Measurements from ENCODE around the gene USP22.

The USP22 gene

DNA sequence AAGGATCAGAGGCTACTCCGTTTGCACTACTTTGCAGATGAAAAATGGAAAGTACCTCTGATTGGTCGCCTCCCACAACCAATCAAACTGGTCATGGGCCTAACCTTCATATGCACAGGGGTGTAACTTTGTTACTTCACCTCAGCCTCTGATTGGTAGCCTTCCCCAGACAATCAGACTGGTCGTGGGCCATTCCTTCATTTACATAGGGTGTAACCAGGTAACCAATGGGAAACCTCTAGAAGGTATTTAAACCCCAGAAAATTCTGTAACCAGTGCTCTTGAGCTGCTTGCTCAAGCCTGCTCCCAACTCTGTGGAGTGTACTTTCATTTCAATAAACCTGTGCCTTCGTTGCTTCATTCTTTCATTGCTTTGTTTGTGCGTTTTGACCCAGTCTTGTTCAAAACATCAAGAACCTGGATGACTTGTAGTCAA is 39.2 kb upstream of the USP22 start:
- Histone ChIP-seq H3K4me3 (ENCODE audit: insufficient read length, low read depth) (no peak overlapping the region), H3K27me3 (ENCODE audit: insufficient read depth, insufficient read length) (no peaks in the 10 kb centered on the region), H3K9ac (ENCODE audit: insufficient read length, low read depth) (no peak overlapping the region), H3K36me3 (ENCODE audit: insufficient read depth, insufficient read length, low read length) (no peaks in the 10 kb centered on the region), H3K9me3 (ENCODE audit: insufficient read depth, low read length) (peaks cover 10% of the 10 kb centered on the region), H3K4me1 (ENCODE audit: insufficient read depth, insufficient read length) (no peaks in the 10 kb centered on the region)
- DNase-seq (ENCODE audit: low read depth, low spot score): no peak
- TF ChIP-seq YY1 (IDR thresholded peaks at IDR 0.05; ENCODE audit: insufficient read depth, insufficient read length) (no peak), ZNF274 (IDR thresholded peaks at IDR 0.05; ENCODE audit: low read depth, low read length) (no peak), SUZ12 (IDR thresholded peaks at IDR 0.05; ENCODE audit: extremely low read depth, insufficient read depth, insufficient read length) (no peak)

DNA sequence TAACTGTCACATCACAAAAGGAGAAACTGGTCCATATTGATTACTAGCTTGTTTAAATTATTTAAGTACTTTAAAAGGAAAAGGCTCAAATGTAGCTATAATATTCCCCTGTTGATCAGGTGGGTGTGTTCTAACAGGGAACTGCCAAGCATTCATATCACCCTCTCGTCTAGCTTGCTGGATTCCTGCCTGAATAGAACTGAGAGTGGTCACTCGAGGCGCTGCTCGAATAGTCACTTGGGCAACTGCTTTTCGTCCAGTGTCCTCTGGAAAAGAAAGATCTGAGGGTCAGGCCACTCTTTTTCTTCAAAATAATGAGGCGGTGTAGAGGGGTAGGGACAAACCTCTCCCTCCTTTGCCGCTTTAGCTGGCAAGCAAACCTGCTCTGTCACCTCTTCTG is 36.4 kb upstream of the USP22 start:
- Histone ChIP-seq H3K4me3 (ENCODE audit: insufficient read length, low read depth) (no peak overlapping the region), H3K36me3 (ENCODE audit: insufficient read depth, insufficient read length, low read length) (no peaks in the 10 kb centered on the region), H3K9ac (ENCODE audit: insufficient read length, low read depth) (no peak overlapping the region), H3K9me3 (ENCODE audit: insufficient read depth, low read length) (peaks cover 7% of the 10 kb centered on the region), H3K4me1 (ENCODE audit: insufficient read depth, insufficient read length) (no peaks in the 10 kb centered on the region), H3K27me3 (ENCODE audit: insufficient read depth, insufficient read length) (no peaks in the 10 kb centered on the region)
- no peak for DNase-seq (ENCODE audit: low read depth, low spot score)
- no peak for TF ChIP-seq ZNF274 (IDR thresholded peaks at IDR 0.05; ENCODE audit: low read depth, low read length)
- TF ChIP-seq SUZ12 (IDR thresholded peaks at IDR 0.05; ENCODE audit: extremely low read depth, insufficient read depth, insufficient read length): no peak
- no peak for TF ChIP-seq YY1 (IDR thresholded peaks at IDR 0.05; ENCODE audit: insufficient read depth, insufficient read length)

DNA sequence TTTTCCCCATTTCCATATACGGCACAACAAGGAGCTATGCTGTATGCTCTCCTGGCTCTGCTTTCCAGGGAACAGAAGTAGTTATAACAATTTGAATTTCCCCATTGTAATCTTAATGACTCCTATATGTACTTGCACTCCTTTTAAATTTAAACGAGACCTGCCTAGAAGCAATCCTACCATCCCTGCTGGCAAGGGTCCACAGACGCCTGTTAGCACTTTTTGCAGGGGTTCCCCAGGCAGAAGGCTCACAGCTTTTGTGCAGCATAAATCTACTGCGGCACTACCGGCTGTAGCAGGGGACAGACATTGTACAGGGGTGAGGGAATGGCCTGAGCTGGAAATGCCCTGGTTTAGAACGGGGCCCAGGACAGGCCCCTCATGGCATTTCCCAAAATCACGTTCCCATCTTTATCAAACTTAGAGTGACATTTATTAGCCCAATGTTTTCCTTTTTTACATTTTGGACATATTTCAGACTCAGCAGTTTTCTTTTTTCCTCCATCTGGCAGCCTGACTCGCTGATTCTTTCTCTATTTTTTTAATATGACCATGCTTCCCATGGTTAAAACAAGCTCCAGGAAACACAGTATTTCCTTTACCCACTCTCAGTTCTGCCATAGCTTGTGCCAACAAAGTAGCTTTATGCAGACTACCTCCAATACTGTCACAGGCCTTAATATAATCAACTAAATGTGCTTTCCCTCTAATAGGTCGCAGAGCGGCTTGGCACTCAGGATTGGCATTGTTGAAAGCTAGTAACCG is 35.4 kb upstream of the USP22 start:
- peaks cover 7% of the 10 kb centered on the region for H3K9me3 ChIP-seq (ENCODE audit: insufficient read depth, low read length)
- no peaks in the 10 kb centered on the region for H3K27me3 ChIP-seq (ENCODE audit: insufficient read depth, insufficient read length)
- no peak overlapping the region for H3K9ac ChIP-seq (ENCODE audit: insufficient read length, low read depth)

DNA sequence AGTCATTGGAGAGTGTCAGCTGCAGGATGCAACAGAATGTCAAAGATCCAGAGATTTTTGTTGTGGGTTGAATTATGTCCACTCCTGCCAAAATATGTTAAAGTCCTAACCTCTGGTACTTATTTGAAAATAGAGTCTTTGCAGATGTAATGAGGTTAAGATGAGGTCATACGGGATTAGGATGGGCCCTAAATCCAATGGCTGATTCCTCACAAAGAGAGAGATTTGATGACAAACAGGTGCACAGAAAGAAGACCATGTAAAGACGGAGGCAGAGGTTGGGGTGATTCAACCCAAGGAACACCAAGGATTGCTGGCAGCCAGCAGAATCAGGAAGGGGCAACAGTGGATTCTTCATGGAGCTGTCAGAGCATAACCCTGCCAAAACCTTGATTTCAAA is 34.5 kb upstream of the USP22 start:
- DNase-seq (ENCODE audit: low read depth, low spot score): no peak
- Histone ChIP-seq H3K27me3 (ENCODE audit: insufficient read depth, insufficient read length) (no peaks in the 10 kb centered on the region), H3K9me3 (ENCODE audit: insufficient read depth, low read length) (peaks cover 7% of the 10 kb centered on the region)

More for the DNA sequence above, 35.4 kb upstream of the USP22 start:
- TF ChIP-seq ZNF274 (IDR thresholded peaks at IDR 0.05; ENCODE audit: low read depth, low read length): no peak
- no peak for TF ChIP-seq SUZ12 (IDR thresholded peaks at IDR 0.05; ENCODE audit: extremely low read depth, insufficient read depth, insufficient read length)
- no peak for TF ChIP-seq YY1 (IDR thresholded peaks at IDR 0.05; ENCODE audit: insufficient read depth, insufficient read length)
- Histone ChIP-seq H3K36me3 (ENCODE audit: insufficient read depth, insufficient read length, low read length) (no peaks in the 10 kb centered on the region), H3K4me3 (ENCODE audit: insufficient read length, low read depth) (no peak overlapping the region), H3K4me1 (ENCODE audit: insufficient read depth, insufficient read length) (no peaks in the 10 kb centered on the region)
- no peak for DNase-seq (ENCODE audit: low read depth, low spot score)

DNA sequence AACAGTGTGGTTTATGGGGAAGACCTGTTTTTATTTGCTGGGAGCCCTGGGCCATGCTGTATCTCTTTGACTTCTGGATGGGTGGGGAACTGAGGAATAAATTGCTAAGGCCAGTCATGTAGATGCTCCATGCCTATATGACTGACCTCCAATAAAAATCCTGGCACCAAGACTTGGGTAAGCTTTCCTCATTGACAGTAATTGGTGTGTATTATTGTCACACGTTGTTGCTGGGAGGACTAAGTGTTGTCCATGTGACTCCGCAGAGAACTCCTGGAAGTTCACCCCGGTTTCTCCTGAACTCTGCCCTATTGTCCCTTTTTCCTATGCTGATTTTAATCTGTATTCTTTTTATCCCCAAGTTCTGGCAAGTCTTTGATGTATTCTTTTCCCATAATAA is 33.4 kb upstream of the USP22 start:
- no peaks in the 10 kb centered on the region for H3K4me1 ChIP-seq (ENCODE audit: insufficient read depth, insufficient read length)
- no peak overlapping the region for H3K9ac ChIP-seq (ENCODE audit: insufficient read length, low read depth)
- H3K36me3 ChIP-seq (ENCODE audit: insufficient read depth, insufficient read length, low read length): no peaks in the 10 kb centered on the region
- H3K27me3 ChIP-seq (ENCODE audit: insufficient read depth, insufficient read length): no peaks in the 10 kb centered on the region
- TF ChIP-seq SUZ12 (IDR thresholded peaks at IDR 0.05; ENCODE audit: extremely low read depth, insufficient read depth, insufficient read length) (no peak), YY1 (IDR thresholded peaks at IDR 0.05; ENCODE audit: insufficient read depth, insufficient read length) (no peak), ZNF274 (IDR thresholded peaks at IDR 0.05; ENCODE audit: low read depth, low read length) (no peak)
- H3K4me3 ChIP-seq (ENCODE audit: insufficient read length, low read depth): no peak overlapping the region
- DNase-seq (ENCODE audit: low read depth, low spot score): no peak
- no peaks in the 10 kb centered on the region for H3K9me3 ChIP-seq (ENCODE audit: insufficient read depth, low read length)

More for the DNA sequence above, 34.5 kb upstream of the USP22 start:
- H3K4me1 ChIP-seq (ENCODE audit: insufficient read depth, insufficient read length): no peaks in the 10 kb centered on the region
- H3K4me3 ChIP-seq (ENCODE audit: insufficient read length, low read depth): no peak overlapping the region
- no peak for TF ChIP-seq ZNF274 (IDR thresholded peaks at IDR 0.05; ENCODE audit: low read depth, low read length)
- TF ChIP-seq YY1 (IDR thresholded peaks at IDR 0.05; ENCODE audit: insufficient read depth, insufficient read length): no peak
- TF ChIP-seq SUZ12 (IDR thresholded peaks at IDR 0.05; ENCODE audit: extremely low read depth, insufficient read depth, insufficient read length): no peak
- no peak overlapping the region for H3K9ac ChIP-seq (ENCODE audit: insufficient read length, low read depth)
- H3K36me3 ChIP-seq (ENCODE audit: insufficient read depth, insufficient read length, low read length): no peaks in the 10 kb centered on the region

DNA sequence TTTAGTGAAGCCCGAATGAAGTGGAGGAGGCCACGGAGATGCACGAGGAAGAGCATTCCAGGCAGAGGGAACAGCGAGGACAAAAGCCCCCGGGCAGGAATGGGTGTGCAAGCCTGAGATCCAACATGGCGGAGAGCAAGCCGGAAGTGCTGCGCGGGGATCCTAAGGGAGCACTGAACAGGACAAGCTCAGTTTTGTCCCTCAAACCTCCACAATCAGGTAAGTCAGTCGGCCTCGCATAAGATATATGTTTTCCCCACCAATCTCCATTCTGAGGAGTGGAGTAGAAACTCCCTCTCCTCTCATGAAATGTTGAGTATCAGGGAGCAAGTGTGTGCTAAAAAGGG is 32.9 kb upstream of the USP22 start:
- Histone ChIP-seq H3K27me3 (ENCODE audit: insufficient read depth, insufficient read length) (no peaks in the 10 kb centered on the region), H3K4me3 (ENCODE audit: insufficient read length, low read depth) (no peak overlapping the region), H3K9me3 (ENCODE audit: insufficient read depth, low read length) (no peaks in the 10 kb centered on the region), H3K36me3 (ENCODE audit: insufficient read depth, insufficient read length, low read length) (no peaks in the 10 kb centered on the region), H3K9ac (ENCODE audit: insufficient read length, low read depth) (no peak overlapping the region), H3K4me1 (ENCODE audit: insufficient read depth, insufficient read length) (no peaks in the 10 kb centered on the region)
- no peak for DNase-seq (ENCODE audit: low read depth, low spot score)
- TF ChIP-seq ZNF274 (IDR thresholded peaks at IDR 0.05; ENCODE audit: low read depth, low read length) (no peak), YY1 (IDR thresholded peaks at IDR 0.05; ENCODE audit: insufficient read depth, insufficient read length) (no peak), SUZ12 (IDR thresholded peaks at IDR 0.05; ENCODE audit: extremely low read depth, insufficient read depth, insufficient read length) (no peak)

DNA sequence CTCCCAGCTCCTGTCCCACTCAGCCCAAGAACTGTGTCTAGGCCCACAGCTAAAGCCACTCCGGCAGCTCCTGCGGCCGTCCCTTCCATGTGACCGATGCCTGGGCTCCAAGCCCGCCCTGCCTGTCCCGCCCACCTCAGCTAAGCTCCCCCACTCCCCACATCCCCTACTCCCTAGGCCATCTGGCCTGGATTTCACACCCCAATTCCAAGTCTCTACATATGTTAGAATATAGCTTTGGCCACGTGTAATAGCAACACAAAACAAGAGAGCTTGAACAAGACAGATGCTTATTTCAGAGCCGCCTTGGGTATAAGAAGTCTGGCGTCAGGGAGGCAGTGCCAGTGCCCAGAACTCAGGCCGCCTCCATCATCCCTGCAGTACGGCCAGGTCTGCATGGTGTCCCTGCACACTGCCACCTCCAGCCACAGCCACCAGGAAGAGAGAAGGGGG is 30.0 kb upstream of the USP22 start:
- Histone ChIP-seq H3K27me3 (ENCODE audit: insufficient read depth, insufficient read length) (no peaks in the 10 kb centered on the region), H3K4me3 (ENCODE audit: insufficient read length, low read depth) (no peak overlapping the region), H3K9ac (ENCODE audit: insufficient read length, low read depth) (no peak overlapping the region), H3K9me3 (ENCODE audit: insufficient read depth, low read length) (no peaks in the 10 kb centered on the region), H3K36me3 (ENCODE audit: insufficient read depth, insufficient read length, low read length) (no peaks in the 10 kb centered on the region), H3K4me1 (ENCODE audit: insufficient read depth, insufficient read length) (no peaks in the 10 kb centered on the region)
- no peak for TF ChIP-seq ZNF274 (IDR thresholded peaks at IDR 0.05; ENCODE audit: low read depth, low read length)
- no peak for TF ChIP-seq YY1 (IDR thresholded peaks at IDR 0.05; ENCODE audit: insufficient read depth, insufficient read length)
- no peak for TF ChIP-seq SUZ12 (IDR thresholded peaks at IDR 0.05; ENCODE audit: extremely low read depth, insufficient read depth, insufficient read length)
- no peak for DNase-seq (ENCODE audit: low read depth, low spot score)

Data from NT2/D1 (cell line).